ENCODE measurements around the gene CA10.

GRCh38 chr17:52138350-52138749 lies 20.2 kb downstream of the CA10 start:
- TF ChIP-seq, protein P1, sequence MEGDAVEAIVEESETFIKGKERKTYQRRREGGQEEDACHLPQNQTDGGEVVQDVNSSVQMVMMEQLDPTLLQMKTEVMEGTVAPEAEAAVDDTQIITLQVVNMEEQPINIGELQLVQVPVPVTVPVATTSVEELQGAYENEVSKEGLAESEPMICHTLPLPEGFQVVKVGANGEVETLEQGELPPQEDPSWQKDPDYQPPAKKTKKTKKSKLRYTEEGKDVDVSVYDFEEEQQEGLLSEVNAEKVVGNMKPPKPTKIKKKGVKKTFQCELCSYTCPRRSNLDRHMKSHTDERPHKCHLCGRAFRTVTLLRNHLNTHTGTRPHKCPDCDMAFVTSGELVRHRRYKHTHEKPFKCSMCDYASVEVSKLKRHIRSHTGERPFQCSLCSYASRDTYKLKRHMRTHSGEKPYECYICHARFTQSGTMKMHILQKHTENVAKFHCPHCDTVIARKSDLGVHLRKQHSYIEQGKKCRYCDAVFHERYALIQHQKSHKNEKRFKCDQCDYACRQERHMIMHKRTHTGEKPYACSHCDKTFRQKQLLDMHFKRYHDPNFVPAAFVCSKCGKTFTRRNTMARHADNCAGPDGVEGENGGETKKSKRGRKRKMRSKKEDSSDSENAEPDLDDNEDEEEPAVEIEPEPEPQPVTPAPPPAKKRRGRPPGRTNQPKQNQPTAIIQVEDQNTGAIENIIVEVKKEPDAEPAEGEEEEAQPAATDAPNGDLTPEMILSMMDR (IDR thresholded peaks at IDR 0.05), result no peak
- TF ChIP-seq POLR2AphosphoS5 (IDR thresholded peaks at IDR 0.05) (no peak), POLR2A (IDR thresholded peaks at IDR 0.05) (no peak)

Measured in sigmoid colon (tissue), 4 donors.